Ovary (tissue), 3 donors: Measurements from ENCODE around the gene HGS.

ENCODE experiments used
- CTCF ChIP-seq, 3 donors: fragments of 450-650 bp in 2 of 3; fragments of 200-600 bp in 1 of 3; IDR thresholded peaks; one replicate each; pipeline versions ENCODE4 v1.5.1 to v1.8.0; 2016 to 2022; ENCODE audit warnings: antibody characterized with exemption in 3 of 3, mild to moderate bottlenecking in 1 of 3
- EP300 ChIP-seq: sonication (generic); formaldehyde crosslinking; IDR thresholded peaks from one replicate; pipeline ENCODE4 v1.6.1; 2017; ENCODE audit warnings: antibody characterized with exemption
- POLR2A ChIP-seq: fragments of 450-650 bp; IDR thresholded peaks from one replicate; pipeline ENCODE4 v1.6.1; 2017; ENCODE audit warnings: antibody characterized with exemption, mild to moderate bottlenecking, moderate library complexity
- donor health status: DM: no; HTN: no; CAD: no.

GRCh38 chr17:81684442-81684911 lies 666 bp downstream of the HGS start:
- TF ChIP-seq CTCF (IDR thresholded peaks at IDR 0.05) (no peak), POLR2A (no peak), EP300 (no peak)
